NCI-H526 (cell line): ENCODE measurements around the gene COL13A1.
A peak's percentile ranks its signal among the peaks of the same experiment; 100 is the strongest.

Experiments used
- DNase-seq, 2 experiments: peaks; one replicate each; lab custom pipeline; 2025; lab: John Stamatoyannopoulos, UW

Gene COL13A1

GRCh38 chr10:69963835-69964710 is 162.4 kb downstream of the COL13A1 start:
- no peak for DNase-seq

- DNase-seq, result no peak
Measured at GRCh38 chr10:69965086-69965485, 163.4 kb downstream of the COL13A1 start.

- DNase-seq, result peak in 1 of 2 experiments; percentile 14
Measured at GRCh38 chr10:69965919-69966662, 164.4 kb downstream of the COL13A1 start.

GRCh38 chr10:69968830-69969229 is 167.1 kb downstream of the COL13A1 start:
- peak; percentile 28 to 61 for DNase-seq

GRCh38 chr10:69969977-69970376 is 168.3 kb downstream of the COL13A1 start:
- DNase-seq, result no peak

GRCh38 chr10:69972981-69973397 is 171.3 kb downstream of the COL13A1 start:
- DNase-seq, result no peak

- no peak for DNase-seq
Measured at GRCh38 chr10:69973678-69974077, 172.0 kb downstream of the COL13A1 start.

GRCh38 chr10:69974551-69975155 is 172.9 kb downstream of the COL13A1 start:
- DNase-seq, result no peak

GRCh38 chr10:69976795-69977546 is 175.3 kb downstream of the COL13A1 start:
- DNase-seq, result no peak

- no peak for DNase-seq
Measured at GRCh38 chr10:69979174-69979573, 177.5 kb downstream of the COL13A1 start.

- no peak for DNase-seq
Measured at GRCh38 chr10:69980672-69981071, 179.0 kb downstream of the COL13A1 start.

GRCh38 chr10:69988094-69988493 is 186.4 kb downstream of the COL13A1 start:
- no peak for DNase-seq

GRCh38 chr10:69991151-69991550 is 189.4 kb downstream of the COL13A1 start:
- no peak for DNase-seq

GRCh38 chr10:69994262-69994661 is 192.6 kb downstream of the COL13A1 start:
- peak in 1 of 2 experiments; percentile 40 for DNase-seq

GRCh38 chr10:69996611-69997010 is 194.9 kb downstream of the COL13A1 start:
- no peak for DNase-seq

- DNase-seq, result no peak
Measured at GRCh38 chr10:70000262-70000661, 198.6 kb downstream of the COL13A1 start.

GRCh38 chr10:70007116-70007820 is 205.6 kb downstream of the COL13A1 start:
- no peak for DNase-seq
